RCC 7860 (cell line): ENCODE measurements around the gene PLCL2.

Experiments used
- DNase-seq: peaks from one replicate; pipeline ENCODE4 v3.0.0-alpha.2; 2015; ENCODE audit warnings: low spot score
- FAIRE-seq: peaks from 2 replicates; lab custom pipeline; 2012; peaks lifted over from hg19 to GRCh38; lab: Jason Lieb, UNC

Gene PLCL2

DNA sequence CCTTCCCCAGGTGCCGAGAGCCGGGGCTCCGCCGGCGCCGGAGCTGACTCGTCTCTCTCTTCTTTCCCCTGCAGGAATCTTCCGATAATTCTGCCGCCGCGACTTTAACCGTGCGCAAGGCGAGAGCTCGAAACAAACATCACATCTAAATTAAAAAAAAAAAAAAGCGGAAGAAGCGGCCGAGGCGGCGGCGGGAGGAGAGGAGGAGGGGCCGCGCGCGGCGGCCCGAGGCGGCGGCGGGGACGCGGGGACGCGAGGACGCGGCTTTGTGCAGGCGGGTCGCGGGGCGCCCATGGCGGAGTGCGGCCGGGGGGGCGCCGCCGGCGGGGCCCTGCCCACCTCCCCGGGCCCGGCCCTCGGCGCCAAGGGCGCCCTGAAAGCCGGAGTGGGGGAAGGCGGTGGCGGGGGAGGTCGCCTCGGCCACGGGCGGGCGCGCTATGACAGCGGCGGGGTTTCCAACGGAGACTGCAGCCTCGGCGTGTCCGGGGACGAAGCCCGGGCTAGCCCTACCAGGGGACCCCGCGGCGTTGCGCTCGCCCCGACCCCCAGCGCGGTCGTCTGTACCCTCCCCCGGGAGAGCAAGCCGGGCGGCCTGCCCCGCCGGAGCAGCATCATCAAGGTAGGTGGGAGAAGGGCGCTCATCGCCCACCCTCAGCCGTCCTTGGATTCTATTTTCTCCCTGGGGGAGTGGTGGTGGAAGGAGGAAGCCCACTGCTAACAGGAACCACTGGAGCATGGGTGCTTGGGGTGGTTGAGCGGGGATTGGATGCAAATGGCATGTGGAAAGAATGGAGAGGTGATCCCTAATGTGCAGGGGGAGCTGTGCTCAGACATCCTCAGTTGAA, at the start of gene PLCL2:
Gene PLCL2, plus strand, starts transcription at position 208 of the 845 bp plus-strand sequence. Its CDS starts 85 bp downstream, at position 293.
- DNase-seq (no peak), FAIRE-seq (no peak)

DNA sequence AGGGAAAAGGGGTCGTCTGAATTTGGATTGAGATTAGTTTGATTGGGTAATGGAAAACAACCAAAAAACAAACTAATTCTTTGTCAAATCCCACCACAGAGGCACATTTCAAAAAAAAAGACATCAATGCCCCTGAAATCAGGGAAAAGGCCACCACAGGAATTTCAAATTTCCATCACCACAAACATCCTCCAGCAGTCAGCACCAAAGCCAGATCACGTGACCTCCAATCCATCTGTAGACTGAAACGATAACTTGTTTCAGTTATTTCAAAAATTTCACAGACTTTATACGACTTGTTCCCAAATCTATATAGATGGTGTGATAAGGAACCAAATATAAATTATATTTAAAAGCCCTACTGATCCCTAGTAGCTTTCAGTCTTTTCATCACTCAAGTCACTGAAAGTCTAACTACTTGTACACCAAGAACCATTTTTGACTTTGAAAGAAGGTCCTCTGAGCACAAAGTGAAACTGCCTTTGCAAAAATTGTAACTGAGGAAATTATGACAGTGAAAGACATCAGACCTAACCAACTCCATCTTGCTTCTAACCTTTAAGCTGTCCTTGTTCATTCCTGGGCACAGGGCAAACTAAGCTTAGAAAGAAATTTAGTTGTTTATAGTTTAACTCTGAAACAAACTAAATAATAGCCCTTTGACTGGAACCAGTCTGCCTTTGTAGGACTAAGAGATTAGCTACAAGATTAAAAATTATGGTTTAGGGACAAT, 48.1 kb upstream of the PLCL2 start:
- DNase-seq, result no peak
- no peak for FAIRE-seq

DNA sequence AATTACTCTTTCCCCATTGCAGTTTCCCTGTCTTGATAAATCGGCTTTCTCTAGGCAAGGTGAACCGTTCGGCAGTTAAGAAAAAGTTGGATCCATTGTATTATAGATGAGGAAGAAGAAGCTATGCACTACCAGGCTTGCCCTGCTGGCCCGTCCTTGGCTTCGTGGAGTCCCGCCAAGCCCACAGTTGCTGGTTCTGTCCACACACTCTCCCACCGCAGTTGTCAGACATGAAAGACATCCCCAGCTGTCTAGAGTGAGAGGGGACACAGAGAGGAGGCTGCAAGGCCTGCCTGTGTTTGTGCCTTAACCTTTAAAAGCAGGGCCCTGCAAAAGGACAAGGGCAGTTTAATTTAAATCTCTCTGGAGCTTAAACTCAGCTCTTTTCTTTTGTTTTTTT, 47.2 kb upstream of the PLCL2 start:
- DNase-seq, result no peak
- no peak for FAIRE-seq

DNA sequence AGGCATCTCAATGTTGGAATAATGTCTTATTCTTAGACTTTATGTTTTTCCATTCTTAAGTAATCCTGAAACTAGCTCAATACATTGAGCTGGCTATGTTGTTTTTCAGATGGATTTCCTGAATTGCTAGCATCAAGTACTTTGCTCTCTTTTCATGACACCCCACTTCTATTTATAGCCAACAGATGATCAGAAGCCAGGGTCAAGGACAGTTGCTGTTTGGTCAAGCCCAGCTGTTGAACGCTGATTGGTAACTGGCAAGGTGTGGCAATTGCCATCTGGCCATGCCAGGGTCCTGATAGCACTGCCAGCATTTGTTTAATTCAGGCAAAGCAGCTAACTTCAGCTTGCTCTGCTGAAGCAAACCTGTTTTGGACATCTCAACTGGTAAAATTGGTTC, 46.2 kb upstream of the PLCL2 start:
- FAIRE-seq, result no peak

DNA sequence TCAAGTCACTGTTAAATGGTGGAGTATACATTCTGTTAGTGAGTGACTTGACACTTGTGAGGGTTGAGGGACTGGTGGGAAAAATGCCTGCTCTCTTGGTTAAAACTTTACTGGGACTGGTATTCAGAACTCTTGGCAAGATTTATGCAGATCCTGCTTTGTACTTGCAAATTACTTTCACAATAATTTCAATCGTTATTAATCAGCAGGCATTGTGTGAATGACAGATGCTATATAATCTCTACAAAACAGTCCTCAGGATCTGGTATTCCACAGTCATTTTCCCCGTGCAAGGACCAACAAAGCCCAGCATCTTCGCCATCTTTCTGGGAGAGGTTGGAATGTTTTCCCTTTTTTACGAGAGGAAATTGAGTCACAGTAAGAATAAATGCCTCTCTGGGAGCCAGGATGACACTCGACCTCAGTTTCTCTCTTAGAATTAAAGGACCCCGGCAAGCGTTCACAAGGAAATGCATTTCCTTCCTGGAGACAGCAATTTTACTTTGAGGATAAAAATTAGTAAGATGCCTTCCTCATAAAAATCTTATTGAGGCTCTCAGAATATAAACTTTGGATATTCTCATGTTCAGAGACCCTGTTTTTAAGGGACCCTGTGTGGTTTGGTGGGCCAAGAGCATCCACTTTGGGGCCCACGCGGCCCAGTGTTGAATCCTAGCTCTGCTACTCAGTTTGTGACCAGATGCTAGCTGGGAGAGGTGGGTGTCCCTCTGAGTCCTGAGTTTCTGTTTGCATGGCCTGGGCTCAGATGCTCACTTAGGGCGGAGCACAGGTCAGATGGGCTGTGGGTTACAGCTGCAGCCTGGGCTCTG, 45.3 kb upstream of the PLCL2 start:
- FAIRE-seq, result no peak
- no peak for DNase-seq

More for the DNA sequence above, 46.2 kb upstream of the PLCL2 start:
- no peak for DNase-seq

DNA sequence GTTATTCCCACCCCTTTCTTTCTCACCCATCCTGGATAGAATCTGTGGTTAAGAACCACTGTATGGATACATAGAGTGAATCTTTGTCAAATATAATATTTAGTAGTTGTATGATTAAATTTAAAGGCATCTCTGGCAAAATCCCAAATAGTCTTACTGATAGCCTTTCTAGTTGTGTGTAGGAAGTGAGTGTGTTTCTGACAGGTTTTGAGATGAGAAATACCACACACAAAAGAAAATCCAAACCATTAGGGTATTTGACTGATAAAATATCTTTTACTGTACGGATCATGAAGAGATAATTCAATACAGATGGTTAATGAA, 44.7 kb upstream of the PLCL2 start:
- FAIRE-seq (no peak), DNase-seq (no peak)

DNA sequence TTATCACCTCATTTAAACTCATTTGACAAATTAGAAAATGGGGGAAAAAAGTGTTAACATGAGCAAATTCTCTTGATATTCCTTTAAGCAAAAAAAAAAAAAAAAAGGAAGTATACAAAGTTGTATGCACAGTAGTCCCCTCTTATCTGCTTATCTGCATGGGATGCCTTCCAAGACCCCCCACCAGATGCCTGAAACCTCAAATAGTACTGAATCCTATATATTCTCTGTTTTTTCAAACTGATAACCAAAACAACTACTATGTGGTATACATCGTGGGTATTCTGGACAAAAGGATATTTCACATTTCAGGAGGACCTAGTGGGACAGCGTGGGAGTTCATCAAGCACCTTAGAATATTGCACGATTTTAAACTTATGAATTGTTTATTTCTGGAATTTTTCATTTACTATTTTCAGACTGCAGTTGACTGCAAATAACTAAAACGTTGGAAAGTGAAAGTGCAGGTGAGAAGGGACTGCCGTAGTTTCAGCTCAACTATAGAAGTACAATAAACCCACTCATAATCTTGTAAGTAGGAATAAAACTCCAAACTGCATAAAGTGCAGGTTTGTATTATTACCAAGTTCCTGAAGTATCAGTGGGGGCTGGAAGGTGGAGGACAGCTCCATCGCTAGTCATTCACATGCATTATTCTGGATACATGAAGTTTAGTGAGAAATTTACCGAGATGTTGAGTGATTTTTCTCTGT, 43.6 kb upstream of the PLCL2 start:
- DNase-seq (no peak), FAIRE-seq (no peak)

DNA sequence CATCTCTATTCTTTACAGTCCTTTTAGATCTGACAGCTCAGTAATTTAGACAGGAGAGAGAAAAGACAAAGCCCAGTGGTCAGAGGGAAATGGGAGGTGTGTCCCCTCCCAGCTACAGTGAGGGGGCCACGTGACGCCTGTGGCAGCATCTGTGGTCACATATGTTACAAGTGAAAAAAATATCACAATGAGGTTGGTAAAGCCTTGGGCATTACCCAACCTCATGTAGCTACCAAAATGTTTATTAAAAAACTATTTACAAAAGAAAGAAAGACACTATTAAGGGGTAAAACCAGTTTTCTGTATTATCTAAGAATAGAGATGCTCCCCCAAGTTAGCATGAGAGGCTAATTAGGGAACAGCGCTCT, 42.9 kb upstream of the PLCL2 start:
- no peak for DNase-seq
- no peak for FAIRE-seq

DNA sequence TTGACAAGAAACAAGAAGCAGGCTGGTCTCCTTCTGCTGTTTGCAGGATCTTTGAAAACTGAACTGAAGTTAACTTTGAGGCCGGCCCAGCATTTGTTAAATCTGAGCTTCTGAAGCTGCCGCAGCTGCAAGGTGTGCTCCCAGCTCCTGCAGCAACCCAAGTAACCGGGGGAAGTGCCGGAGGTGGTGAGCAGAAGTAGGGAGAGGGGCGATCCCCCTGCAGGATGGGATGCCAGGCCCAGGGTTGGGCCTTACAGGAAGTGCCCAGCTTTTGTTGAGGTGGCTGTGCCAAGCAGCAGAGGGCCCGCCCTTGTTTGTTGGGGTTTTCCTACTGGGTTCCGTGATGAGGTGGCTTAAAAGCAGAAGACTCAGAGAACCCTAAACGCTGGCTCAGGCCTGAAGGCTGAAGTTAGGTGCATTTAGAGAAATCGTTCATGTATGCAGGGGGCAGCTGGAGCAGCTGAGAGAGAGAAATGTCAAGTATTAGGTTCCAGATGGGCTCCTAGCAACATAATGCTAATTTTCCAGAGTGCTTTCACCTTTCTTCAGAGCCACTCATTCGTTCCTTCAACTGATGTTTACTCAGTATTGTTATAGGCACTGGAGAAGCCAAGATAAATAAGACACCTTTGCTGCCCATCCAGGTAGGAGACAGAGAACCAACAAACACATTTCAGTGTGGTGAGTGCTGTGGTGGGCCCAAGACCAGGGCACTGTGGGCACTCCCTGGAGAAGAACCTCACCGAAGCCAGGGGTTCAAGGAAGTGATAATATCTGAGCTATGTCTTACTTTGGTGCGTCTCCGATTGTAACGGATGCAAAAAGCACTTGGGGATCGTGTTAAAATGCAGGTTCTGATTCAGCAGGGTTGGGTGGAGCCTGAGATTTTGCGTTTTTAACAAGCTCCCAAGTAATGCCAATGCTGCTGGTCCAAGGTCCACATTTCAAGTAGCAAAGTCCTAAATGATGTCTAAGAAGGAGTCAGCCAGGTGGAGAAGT, 42.2 kb upstream of the PLCL2 start:
- FAIRE-seq (no peak), DNase-seq (no peak)

DNA sequence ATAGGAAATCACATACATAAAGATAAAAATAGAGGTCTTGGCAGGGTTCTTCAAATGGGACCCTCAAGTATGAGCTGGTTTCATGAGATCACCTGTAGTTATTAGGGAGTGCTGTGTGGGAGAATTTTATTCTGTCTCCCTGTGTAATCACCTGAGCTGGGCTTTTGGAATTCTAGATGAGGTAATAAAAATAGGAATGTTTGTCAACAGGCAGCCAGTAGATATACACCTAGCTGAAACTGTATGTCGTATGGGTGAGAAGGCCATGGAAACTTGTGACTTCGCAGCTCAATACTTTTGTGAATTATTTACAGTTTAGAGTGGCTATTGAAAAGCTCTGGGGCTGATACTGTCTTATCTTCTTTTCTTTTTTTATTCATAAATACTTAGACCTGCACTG, 40.5 kb upstream of the PLCL2 start:
- FAIRE-seq, result no peak
- DNase-seq, result no peak

DNA sequence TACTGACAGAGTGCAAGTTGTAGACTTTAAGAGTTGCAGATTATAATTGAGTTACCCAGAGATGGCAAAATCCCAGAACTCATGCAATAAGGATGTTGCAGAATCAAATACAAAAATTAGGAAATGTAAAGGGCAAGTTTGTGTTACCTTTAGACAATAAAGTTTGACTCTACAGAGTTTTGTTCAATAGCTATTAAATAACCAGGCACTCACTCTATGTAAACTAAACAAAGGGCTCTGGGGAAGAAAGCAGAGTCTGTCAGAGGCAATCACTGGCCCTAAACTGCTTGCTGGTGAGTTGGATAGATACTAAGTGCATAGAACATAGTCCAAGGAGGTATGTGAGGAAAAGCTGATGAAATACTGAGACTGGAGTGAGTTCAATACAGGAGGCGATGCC, 40.0 kb upstream of the PLCL2 start:
- no peak for FAIRE-seq

DNA sequence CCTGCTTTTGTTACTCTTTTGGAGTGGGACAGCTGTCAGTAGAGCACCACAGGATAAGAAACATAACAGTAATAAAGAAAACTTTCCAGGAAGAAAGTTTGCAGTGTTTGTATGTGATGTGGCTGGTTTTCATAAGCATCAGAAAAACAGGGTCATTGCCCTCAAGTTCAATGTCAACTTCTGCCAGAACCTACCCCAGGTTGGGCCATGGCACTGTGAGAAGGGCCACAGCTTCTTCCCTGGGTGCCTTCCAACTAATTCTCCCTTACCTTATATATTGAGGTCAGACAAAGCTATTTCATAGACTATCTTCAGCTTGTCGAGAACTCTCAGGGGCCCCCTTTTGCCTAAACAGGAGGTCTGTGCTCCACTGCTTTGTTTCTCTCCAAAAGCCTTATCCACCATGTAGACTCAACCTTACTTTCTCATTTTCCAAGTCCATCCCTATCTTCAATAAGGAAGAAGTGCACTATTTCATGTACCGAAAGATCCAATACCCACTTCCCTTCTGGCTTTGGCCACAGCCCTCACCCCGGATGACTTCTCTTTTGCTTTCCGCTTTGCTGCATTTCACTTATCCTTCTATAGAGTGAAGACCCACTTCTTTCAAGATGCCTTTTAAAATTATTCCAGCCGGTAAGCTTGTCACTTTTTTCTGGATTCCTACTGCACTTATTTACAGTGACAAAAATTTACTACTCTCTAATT, 38.2 kb upstream of the PLCL2 start:
- no peak for DNase-seq

More for the DNA sequence above, 40.0 kb upstream of the PLCL2 start:
- DNase-seq, result no peak

DNA sequence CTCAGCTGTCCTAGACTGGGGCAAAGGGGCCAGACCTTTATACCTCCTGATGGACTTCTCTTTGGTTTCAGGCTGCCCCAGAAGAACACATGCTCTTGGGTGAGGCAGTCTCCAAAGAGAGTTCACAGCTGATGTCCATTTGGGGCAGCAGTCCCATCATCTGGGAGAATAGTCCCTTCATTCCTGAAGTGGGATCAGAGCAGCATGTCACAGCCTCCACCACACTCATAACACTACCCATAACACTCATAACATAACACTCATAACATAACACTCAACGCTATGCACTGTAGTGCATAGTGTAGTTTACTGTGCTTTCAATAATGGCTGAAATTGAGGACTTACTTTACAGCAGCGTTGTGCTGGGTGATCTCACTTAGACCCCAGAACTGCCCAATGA, 36.7 kb upstream of the PLCL2 start:
- no peak for FAIRE-seq

More for the DNA sequence above, 38.2 kb upstream of the PLCL2 start:
- FAIRE-seq, result no peak

DNA sequence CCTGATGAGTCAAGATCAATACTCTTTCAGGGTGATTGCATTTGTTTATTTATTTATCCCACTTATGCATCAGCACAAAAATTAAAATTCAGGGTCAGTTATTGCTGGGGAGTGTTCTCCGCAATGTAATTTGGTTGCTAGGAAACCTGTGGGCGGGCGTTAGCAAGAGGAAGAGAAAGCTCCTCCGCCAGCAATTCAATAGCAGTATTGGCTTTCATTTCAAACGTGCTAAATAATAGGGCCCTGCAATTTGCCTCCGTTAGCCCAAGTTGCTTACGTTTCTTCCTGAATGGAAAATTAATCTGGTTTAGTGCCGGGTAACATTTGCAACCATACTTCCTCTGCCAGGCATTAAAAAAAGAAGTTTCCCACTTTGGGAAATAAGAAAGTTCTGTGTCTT, 35.5 kb upstream of the PLCL2 start:
- DNase-seq (no peak), FAIRE-seq (no peak)

More for the DNA sequence above, 36.7 kb upstream of the PLCL2 start:
- no peak for DNase-seq

DNA sequence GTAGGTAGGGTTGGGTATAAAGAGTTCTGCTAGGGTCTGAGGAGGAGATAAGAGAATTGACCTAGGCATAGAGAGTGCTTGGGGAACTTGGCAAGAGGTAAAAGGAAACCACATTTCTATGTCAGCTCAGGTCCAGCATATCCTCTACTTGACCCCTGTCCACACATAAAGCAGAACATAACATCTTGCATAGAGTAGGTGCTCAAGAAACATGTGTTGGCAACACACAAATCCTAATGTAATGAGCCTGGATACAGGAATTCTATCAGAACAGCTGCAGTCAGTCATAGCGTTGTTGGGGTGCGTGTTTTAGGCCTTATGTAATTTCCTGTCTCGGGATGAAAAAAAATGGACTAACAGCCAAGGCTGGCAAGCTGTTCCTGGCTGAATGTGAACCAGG, 35.0 kb upstream of the PLCL2 start:
- DNase-seq (no peak), FAIRE-seq (no peak)

DNA sequence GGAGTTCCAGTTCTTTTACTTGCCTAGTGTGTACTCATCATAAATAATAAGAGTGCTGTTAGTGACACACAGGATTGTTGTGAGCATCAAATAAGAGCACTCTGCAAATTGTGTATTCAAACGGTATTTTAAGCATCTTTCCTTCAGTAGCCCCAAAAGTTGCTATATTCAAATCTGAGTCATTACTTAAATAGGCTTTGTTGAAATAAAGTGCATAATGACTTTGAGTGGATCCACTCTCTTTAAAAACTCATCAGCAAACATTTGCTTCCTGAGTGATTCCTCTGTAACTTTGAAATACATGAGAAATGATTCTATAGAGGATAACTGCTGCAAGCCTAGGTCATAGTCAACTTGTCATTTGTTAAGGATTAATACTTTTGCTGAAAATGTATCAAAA, 29.3 kb upstream of the PLCL2 start:
- no peak for FAIRE-seq

DNA sequence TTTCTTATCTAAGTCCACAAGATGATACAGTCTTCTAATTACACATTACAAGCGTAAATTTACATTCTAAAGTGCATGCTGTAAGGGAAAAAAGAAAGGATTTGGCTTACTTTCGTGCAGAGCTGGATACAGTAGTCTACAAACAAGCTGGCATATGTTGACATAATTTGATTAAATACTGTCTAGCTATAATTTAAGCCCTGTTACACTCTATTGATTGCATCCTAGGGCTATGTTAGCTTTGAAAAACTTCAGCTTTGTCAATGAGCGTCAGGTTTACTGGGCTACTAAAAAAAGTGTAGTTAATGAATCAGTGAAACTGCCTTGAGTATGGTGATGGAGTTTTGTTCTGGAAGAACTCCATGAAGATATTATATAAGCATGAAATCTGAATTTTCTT, 24.5 kb upstream of the PLCL2 start:
- FAIRE-seq (no peak), DNase-seq (no peak)

More for the DNA sequence above, 29.3 kb upstream of the PLCL2 start:
- DNase-seq, result no peak

DNA sequence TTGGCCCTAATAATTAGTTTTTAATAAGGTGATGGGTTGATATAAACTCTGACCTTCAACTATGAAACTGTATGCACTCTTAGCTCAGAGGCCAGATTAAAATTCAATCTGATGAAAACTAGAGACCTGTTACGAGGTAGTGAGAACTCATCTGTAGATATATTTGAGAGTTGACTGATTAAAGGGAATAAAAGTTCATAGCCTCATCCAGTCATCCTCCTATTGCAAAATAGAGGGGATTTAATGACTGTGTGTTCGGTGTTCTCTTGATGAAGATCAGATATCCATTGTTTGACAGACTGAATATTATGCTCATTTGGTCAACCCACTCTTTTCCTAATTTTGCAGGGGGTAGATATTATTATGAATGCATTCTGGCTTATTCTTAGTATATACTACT, 23.3 kb upstream of the PLCL2 start:
- DNase-seq (no peak), FAIRE-seq (no peak)
